ENCODE measurements around the gene GADL1.

GADL1 gene, protein sequence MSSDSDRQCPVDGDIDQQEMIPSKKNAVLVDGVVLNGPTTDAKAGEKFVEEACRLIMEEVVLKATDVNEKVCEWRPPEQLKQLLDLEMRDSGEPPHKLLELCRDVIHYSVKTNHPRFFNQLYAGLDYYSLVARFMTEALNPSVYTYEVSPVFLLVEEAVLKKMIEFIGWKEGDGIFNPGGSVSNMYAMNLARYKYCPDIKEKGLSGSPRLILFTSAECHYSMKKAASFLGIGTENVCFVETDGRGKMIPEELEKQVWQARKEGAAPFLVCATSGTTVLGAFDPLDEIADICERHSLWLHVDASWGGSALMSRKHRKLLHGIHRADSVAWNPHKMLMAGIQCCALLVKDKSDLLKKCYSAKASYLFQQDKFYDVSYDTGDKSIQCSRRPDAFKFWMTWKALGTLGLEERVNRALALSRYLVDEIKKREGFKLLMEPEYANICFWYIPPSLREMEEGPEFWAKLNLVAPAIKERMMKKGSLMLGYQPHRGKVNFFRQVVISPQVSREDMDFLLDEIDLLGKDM

GRCh38 chr3:30894521-30895251 lies at the start of gene GADL1:
TSS of gene GADL1 (minus strand) at chr3:30894661. CDS start at chr3:30894614, 47 bp downstream.
- DNase-seq (ENCODE audit: low spot score): peak; percentile 43

DNA sequence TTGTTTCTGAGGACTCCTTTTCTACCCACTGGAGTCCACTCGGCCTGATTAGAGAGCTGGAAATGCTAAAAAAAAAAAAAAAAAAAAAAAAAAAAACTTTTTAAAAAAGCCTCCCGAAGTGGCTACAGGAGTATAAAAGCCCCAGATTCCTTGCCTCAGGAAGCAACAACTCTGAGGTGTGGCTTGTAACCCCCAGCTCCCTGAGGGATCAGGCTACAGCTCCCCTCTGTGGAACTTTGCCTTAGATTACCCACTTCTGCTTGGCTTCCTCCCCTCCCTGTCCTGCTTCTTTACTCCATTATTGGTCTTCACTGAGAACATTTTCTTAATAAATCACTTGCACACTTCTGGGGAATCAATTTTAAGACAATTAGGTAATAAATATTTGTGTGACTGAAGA lies 49.7 kb upstream of the GADL1 start:
- DNase-seq (ENCODE audit: low spot score): no peak

DNA sequence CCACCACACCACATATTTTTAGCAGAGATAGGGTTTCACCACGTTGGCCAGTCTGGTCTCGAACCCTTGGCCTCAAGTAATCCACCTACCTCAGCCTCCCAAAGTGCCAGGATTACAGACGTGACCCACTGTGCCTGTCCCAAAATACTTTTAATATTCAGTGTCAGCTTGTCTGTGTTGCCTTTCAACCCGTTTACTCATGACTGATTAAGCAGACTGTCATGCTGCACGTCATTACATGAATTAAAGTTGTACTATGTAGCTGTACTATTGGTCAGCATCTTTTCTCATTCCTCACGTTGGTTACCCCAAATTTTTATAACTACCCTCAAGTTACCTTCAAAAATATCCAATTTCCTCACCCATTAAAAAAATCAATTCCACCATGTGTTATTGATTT lies 48.7 kb upstream of the GADL1 start:
- DNase-seq (ENCODE audit: low spot score): no peak

GRCh38 chr3:30941342-30941741 lies 46.9 kb upstream of the GADL1 start:
- DNase-seq (ENCODE audit: low spot score): no peak

- no peak for DNase-seq (ENCODE audit: low spot score)
Measured at GRCh38 chr3:30940740-30941139, 46.3 kb upstream of the GADL1 start.

DNA sequence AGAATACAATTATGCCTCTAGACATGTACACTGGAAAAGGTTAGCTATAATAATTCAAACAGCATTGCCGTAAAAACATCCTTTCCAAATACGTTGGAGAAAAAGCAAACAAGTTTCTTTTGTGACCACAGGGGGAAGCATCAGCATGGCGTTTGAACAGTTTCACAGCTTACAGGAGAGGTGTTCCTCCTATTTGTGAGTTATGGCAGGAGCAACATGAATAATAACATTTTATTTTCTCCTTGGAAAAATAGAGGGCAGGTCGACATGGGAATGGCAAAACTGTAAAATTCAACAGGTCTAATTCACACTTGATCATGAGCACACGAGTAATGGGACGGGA lies 39.7 kb upstream of the GADL1 start:
- peak; percentile 40 for DNase-seq (ENCODE audit: low spot score)

- no peak for DNase-seq (ENCODE audit: low spot score)
Measured at GRCh38 chr3:30933478-30934207, 39.2 kb upstream of the GADL1 start.

DNA sequence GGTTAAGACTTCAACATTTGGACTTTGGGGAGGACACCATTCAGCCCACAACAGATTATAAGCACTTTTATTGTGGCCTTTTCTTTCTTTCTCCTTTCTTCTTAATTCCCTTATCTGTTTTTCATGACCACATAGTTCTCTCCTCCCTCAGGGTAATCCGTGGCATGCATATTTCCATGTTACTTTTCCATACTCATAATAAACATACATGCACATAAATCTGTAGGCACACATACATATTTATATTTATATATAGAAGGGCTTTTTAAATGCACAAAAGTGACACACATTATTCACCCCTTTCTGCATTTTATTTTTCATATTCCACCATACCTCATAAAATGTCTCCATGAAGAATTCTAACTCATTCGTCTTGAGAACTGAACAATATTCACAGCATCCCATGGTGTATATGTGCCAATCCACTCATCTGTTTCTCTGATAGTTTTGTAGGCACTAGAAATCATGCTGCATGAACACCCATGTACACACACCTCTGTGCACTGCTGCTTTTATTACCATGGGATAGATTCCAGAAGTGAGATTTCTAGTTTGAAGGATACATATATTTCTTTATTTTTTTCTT lies 38.1 kb upstream of the GADL1 start:
- no peak for DNase-seq (ENCODE audit: low spot score)

DNA sequence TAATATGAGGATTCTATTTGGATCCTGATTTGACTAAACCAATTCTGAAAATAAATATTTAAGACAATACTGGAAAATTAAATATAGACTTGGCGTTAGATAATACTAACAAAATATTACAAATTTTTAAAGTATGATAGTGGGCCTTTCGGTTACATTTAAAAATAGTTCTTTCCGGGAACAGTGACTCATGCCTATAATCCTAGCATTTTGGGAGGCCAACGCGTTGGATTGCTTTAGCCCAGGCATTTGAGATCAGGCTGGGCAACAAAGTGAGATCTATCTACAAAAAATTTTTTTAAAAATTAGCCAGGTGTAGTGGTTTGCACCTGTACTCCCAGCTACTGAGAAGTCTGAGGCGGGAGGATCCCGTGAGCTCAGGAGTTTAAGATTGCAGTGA lies 30.3 kb upstream of the GADL1 start:
- no peak for DNase-seq (ENCODE audit: low spot score)

- no peak for DNase-seq (ENCODE audit: low spot score)
Measured at GRCh38 chr3:30919564-30919963, 25.1 kb upstream of the GADL1 start.

- no peak for DNase-seq (ENCODE audit: low spot score)
Measured at GRCh38 chr3:30918761-30919160, 24.3 kb upstream of the GADL1 start.

DNA sequence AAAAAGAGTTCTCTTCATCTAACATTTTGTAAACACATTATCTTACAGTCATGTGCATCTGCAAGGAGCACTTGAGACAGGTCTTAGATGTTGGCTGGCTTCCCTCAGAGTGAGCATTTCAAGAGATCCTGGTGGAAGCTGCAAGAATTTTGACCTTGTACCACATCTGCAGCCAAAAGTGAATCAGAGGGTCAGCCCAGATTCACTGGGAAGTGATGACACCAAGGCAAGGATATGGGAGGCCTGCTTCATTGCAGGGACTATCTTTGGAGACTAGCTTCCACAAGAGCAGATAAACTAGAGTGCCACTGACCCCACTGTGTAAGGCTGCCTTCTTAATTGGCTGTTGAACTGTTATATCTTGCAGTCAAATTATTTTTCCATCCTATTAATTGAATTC lies 21.3 kb upstream of the GADL1 start:
- peak; percentile 29 for DNase-seq (ENCODE audit: low spot score)

GRCh38 chr3:30914696-30915095 lies 20.2 kb upstream of the GADL1 start:
- peak; percentile 7 for DNase-seq (ENCODE audit: low spot score)

GRCh38 chr3:30913176-30913575 lies 18.7 kb upstream of the GADL1 start:
- no peak for DNase-seq (ENCODE audit: low spot score)

- no peak for DNase-seq (ENCODE audit: low spot score)
Measured at GRCh38 chr3:30912301-30912700, 17.8 kb upstream of the GADL1 start.

GRCh38 chr3:30908456-30909037 lies 14.1 kb upstream of the GADL1 start:
- no peak for DNase-seq (ENCODE audit: low spot score)

- peak; percentile 7 for DNase-seq (ENCODE audit: low spot score)
Measured at GRCh38 chr3:30904996-30905395, 10.5 kb upstream of the GADL1 start.

- DNase-seq (ENCODE audit: low spot score): no peak
Measured at GRCh38 chr3:30895329-30895728, 868 bp upstream of the GADL1 start.

DNA sequence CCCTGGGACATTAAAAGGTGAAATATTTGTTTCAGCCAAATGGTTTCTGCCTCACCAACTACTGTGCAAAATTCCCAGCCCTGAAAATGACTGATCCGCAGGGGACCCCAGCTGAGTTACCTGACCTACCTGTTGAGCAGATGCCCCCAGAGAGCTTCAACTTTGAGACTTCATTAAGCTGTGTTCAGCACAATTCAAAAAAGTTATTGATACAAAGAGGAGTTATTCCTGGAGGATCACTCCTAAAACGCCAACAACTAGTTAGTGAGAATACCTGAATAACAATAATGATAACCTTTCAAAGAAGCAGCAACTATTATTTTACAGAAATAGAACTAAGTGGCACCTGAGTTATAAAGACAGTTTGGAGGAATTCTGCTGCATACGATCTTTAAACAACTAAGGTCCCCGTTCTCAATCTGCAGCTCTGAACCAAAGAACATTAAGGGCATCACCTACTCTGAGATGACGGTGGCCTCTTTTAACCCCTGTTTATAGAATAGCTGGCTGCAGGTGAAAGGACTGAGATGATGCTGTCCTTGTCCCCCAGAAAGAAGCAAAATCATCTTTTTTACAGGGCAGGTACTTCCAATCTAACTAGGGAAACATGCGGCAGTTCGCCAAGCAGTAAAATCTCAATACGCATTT lies 659 bp downstream of the GADL1 start:
- DNase-seq (ENCODE audit: low spot score): no peak

DNA sequence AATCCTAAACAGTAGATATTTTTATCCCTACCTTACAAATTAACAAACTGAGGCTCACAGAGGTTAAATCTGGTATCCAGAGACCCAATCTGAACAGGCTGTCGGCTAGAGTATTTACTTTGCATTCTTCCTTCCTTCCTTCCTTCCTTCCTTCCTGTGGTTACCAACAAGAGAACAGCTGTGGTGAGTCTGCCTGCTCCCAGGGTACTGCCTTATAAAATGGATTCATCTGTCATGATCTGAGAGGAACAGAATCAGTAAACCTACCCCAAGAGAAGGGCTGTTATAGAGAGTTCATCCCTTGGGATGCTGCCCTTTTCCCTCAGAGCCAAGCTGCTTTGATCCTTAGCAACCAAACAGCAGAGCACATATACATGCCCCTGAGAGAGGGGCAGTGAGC lies 3.6 kb downstream of the GADL1 start:
- no peak for DNase-seq (ENCODE audit: low spot score)

DNA sequence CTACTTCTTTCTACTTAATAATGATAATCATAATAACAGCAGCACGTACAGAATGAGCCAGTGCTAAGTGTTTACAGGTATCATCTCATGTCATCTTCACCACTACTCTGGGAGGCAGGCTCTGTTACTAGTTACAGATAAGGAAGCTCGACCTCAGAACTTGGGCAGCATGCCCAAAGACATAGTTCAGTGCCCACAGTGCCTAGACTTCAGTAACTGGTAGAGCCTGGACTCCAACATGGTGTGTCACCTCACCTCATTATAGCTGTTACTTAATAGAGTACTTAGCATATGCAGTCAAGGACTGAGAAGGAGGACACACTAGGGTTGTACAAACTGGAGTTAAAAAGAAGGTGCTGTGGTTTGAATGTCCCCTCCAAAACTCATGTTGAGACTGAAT lies 7.6 kb downstream of the GADL1 start:
- no peak for DNase-seq (ENCODE audit: low spot score)
